ENCODE results near the gene NFKBIE.

Gene NFKBIE

DNA sequence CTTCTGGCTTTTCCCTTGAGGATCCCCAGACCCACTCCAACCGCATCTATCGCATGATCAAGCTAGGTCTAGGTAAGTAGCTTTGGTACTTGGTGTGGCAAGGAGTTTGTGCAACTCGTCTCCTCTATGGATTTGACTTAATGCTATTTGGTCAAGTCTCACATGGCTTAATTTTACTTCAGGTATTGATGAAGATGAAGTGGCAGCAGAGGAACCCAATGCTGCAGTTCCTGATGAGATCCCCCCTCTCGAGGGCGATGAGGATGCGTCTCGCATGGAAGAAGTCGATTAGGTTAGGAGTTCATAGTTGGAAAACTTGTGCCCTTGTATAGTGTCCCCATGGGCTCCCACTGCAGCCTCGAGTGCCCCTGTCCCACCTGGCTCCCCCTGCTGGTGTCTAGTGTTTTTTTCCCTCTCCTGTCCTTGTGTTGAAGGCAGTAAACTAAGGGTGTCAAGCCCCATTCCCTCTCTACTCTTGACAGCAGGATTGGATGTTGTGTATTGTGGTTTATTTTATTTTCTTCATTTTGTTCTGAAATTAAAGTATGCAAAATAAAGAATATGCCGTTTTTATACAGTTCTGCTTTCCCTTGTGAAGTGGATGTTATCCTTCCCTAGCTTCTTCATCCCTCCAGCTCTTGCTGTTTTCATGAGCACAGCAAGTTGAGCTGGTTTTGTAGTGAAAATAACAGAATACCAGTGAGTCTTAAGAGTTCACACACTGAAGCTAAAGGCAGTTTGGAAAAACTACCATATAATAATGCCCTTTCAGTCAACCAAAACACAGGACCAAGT lies 11.8 kb downstream of the NFKBIE start:
- no peak overlapping the region for H3K4me3 ChIP-seq (ENCODE audit: low read length)
- TF ChIP-seq, protein P1, sequence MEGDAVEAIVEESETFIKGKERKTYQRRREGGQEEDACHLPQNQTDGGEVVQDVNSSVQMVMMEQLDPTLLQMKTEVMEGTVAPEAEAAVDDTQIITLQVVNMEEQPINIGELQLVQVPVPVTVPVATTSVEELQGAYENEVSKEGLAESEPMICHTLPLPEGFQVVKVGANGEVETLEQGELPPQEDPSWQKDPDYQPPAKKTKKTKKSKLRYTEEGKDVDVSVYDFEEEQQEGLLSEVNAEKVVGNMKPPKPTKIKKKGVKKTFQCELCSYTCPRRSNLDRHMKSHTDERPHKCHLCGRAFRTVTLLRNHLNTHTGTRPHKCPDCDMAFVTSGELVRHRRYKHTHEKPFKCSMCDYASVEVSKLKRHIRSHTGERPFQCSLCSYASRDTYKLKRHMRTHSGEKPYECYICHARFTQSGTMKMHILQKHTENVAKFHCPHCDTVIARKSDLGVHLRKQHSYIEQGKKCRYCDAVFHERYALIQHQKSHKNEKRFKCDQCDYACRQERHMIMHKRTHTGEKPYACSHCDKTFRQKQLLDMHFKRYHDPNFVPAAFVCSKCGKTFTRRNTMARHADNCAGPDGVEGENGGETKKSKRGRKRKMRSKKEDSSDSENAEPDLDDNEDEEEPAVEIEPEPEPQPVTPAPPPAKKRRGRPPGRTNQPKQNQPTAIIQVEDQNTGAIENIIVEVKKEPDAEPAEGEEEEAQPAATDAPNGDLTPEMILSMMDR (IDR thresholded peaks at IDR 0.05; ENCODE audit: insufficient read depth, low read depth, low read length, missing control alignments) = peak; percentile 62
- peak; percentile 51 for DNase-seq (ENCODE audit: low read depth)

DNA sequence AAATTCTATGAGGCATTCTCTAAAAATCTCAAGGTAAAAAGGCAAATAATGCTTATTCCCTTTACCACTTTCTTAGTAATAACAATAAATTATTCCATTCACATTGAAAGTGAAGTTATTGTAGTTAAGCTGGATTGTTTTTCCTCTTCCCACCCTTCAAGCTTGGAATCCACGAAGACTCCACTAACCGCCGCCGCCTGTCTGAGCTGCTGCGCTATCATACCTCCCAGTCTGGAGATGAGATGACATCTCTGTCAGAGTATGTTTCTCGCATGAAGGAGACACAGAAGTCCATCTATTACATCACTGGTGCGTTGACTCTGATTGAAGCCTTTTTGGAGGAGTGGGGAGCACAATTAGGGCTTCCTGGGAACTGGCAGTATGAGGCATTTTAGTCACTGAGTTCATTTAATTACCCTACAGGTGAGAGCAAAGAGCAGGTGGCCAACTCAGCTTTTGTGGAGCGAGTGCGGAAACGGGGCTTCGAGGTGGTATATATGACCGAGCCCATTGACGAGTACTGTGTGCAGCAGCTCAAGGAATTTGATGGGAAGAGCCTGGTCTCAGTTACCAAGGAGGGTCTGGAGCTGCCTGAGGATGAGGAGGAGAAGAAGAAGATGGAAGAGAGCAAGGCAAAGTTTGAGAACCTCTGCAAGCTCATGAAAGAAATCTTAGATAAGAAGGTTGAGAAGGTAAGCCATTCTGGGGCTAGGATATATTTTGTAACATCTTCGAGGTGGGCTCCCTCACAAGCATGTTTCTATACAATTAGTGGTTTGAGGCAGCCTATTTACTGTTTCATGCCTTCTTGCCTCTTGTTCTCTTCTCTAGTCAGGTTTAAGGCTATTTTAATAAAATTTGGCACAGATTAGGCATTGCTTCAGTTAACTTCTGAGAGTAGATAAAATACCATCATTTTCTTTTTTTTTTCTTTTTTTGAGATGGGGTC lies 13.5 kb downstream of the NFKBIE start:
- DNase-seq (ENCODE audit: low read depth) = no peak
- H3K4me3 ChIP-seq (ENCODE audit: low read length) = no peak overlapping the region
- TF ChIP-seq, protein P1 (IDR thresholded peaks at IDR 0.05; ENCODE audit: insufficient read depth, low read depth, low read length, missing control alignments) = no peak

DNA sequence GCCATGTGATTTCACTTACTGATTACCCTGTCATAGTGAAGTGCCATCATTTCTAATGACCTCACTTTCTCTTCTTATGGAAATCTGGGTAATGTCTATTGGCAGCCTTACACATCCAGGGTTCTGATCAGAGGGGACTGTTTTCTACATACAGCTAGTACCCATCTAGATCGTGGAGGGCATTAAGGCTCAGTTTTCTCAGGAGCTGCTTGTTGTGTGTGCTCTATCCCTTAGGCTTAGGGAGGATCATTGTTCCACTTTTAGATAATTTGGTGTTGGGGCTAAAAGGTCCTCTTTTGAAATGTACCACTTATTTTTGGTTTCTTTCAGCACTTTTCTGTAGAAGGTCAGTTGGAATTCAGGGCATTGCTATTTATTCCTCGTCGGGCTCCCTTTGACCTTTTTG lies 14.6 kb downstream of the NFKBIE start:
- DNase-seq (ENCODE audit: low read depth) = no peak
- H3K4me3 ChIP-seq (ENCODE audit: low read length) = no peak overlapping the region
- TF ChIP-seq, protein P1 (IDR thresholded peaks at IDR 0.05; ENCODE audit: insufficient read depth, low read depth, low read length, missing control alignments) = no peak

DNA sequence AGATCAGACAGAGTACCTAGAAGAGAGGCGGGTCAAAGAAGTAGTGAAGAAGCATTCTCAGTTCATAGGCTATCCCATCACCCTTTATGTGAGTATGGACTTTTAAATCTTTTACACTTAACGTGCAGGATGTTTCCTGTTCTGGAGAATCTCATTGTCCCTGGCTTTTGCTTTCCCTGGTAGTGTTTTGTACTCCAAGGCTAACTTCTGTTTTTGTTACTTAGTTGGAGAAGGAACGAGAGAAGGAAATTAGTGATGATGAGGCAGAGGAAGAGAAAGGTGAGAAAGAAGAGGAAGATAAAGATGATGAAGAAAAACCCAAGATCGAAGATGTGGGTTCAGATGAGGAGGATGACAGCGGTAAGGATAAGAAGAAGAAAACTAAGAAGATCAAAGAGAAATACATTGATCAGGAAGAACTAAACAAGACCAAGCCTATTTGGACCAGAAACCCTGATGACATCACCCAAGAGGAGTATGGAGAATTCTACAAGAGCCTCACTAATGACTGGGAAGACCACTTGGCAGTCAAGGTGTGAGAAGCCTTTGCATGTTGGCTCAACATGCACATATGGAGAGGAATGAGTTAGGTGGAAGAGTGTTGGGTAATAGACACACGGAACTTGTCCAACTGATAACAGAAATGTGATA lies 15.2 kb downstream of the NFKBIE start:
- no peak for DNase-seq (ENCODE audit: low read depth)
- no peak overlapping the region for H3K4me3 ChIP-seq (ENCODE audit: low read length)
- TF ChIP-seq, protein P1 (IDR thresholded peaks at IDR 0.05; ENCODE audit: insufficient read depth, low read depth, low read length, missing control alignments) = no peak

DNA sequence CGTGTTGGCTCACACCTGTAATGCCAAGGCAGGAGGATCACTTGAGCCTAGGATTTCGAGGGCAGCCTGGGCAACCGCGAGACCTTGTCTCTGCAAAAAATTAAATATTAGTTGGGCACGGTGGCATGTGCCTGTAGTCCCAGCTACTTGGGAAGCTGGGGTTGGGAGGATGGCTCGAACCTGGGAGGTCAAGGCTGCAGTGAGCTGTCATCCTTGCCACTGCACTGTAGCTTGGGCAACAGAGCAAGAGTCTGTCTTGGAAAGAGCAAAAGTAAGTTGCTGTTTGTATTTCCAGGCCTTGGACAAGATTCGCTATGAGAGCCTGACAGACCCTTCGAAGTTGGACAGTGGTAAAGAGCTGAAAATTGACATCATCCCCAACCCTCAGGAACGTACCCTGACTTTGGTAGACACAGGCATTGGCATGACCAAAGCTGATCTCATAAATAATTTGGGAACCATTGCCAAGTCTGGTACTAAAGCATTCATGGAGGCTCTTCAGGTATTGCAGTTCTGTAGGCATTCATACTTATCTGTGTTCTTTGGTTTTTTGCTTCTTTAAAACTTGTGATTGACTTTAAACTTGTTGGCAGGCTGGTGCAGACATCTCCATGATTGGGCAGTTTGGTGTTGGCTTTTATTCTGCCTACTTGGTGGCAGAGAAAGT lies 16.1 kb downstream of the NFKBIE start:
- TF ChIP-seq, protein P1 (IDR thresholded peaks at IDR 0.05; ENCODE audit: insufficient read depth, low read depth, low read length, missing control alignments) = no peak
- DNase-seq (ENCODE audit: low read depth) = no peak
- H3K4me3 ChIP-seq (ENCODE audit: low read length) = peak overlapping the region; percentile 100

DNA sequence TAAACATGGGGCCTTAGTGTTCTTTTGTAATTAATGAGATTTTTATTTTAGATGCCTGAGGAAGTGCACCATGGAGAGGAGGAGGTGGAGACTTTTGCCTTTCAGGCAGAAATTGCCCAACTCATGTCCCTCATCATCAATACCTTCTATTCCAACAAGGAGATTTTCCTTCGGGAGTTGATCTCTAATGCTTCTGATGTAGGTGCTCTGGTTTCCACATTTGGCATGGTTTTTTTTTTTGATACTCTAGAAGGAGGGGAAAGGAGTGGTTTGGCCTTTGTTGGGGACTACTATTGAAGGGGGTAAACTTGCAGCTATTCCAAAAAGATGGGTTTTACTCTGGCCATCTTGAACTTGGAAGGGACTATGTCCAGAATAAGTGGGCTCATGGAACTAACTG lies 16.8 kb downstream of the NFKBIE start:
- DNase-seq (ENCODE audit: low read depth) = no peak

More for the DNA sequence above, 16.8 kb downstream of the NFKBIE start:
- TF ChIP-seq, protein P1 (IDR thresholded peaks at IDR 0.05; ENCODE audit: insufficient read depth, low read depth, low read length, missing control alignments) = no peak
- peak overlapping the region; percentile 100 for H3K4me3 ChIP-seq (ENCODE audit: low read length)
